ENCODE measurements around the gene FKBP5.
"Not testable (repeated sequence)": the region's sequence is repeated elsewhere in the genome, so short reads cannot be mapped to it uniquely, and the experiment has no call there.

FKBP5 gene

GRCh38 chr6:35688605-35689322 is at the start of gene FKBP5:
TSS of gene FKBP5 (minus strand) at chr6:35688915. CDS start at chr6:35642824, 46,091 bp downstream.
- DNase-seq, result peak; percentile 95

- DNase-seq, result peak; percentile 73
Observed at GRCh38 chr6:35737413-35738211, 48.9 kb upstream of the FKBP5 start.

DNA sequence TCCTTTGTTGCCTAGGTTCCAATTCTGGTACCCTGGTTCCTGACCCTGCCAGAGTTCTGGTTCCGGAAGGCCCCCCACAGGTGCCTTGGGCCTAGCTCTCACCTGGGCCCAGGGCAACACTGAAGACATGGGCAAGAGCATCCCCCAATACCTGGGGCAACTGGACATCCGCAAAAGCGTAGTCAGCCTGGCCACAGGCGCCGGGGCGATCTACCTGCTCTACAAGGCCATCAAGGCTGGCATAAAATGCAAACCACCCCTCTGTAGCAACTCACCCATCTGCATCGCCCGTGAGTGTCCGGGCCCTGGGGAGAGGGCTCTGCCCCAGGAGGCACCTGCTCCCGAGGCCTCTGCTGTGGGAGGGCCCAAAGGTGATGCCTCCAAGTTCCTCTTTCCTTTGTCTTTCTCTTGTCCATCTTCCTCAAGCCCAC is 48.3 kb upstream of the FKBP5 start, which contains the start of gene ARMC12:
ARMC12 (plus strand) TSS at position 51 of the 431 bp plus-strand sequence; CDS start at position 128, 77 bp downstream.
- DNase-seq, result no peak

DNA sequence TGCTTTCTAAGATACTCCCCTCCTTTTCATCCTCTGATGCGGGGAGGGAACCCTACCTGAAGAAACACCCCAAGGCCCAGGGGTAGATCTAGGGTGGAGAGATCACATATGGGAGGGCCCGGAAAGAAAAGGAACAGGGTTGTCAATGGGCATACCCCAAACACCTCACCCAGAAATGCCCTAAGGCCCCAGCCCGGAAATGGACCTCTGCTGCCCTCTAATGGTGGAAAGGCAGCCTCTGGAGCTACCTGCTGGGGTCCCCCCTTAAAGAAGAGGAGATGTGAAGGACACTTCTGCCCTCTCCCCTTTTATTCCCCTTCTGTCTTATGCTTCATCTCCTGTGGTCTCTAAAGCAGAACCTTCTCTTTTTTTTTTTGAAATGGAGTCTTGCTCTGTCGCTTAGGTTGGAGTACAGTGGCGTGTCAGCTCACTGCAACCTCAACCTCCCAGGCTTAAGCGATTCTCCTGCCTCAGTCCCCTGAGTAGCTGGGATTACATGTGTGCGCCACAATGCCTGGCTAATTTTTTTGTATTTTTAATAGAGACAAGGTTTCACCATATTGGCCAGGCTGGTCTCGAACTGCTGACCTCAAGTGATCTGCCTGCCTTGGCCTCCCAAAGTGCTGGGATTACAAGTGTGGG is 47.7 kb upstream of the FKBP5 start:
- DNase-seq, result peak; percentile 94

GRCh38 chr6:35735452-35735851 is 46.7 kb upstream of the FKBP5 start:
- no peak for DNase-seq

DNA sequence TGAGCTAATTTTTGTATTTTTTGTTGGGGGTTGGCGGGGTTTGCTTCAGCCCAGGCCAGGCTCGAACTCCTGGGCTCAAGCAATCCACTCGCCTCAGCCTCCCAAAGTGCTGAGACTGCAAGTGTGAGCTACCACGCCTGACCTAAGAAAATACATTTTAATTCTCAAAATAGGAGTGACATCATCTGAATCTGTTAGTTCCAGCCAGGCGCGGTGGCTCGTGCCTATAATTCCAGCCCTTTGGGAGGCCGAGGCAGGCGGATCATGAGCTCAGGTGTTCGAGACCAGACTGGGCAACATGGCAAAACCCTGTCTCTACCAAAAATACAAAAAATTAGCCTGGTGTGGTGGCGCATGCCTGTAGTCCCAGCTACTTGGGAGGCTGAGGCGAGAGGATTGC is 45.6 kb upstream of the FKBP5 start:
- not testable (repeated sequence) for DNase-seq

GRCh38 chr6:35733633-35734032 is 44.9 kb upstream of the FKBP5 start:
- no peak for DNase-seq

DNA sequence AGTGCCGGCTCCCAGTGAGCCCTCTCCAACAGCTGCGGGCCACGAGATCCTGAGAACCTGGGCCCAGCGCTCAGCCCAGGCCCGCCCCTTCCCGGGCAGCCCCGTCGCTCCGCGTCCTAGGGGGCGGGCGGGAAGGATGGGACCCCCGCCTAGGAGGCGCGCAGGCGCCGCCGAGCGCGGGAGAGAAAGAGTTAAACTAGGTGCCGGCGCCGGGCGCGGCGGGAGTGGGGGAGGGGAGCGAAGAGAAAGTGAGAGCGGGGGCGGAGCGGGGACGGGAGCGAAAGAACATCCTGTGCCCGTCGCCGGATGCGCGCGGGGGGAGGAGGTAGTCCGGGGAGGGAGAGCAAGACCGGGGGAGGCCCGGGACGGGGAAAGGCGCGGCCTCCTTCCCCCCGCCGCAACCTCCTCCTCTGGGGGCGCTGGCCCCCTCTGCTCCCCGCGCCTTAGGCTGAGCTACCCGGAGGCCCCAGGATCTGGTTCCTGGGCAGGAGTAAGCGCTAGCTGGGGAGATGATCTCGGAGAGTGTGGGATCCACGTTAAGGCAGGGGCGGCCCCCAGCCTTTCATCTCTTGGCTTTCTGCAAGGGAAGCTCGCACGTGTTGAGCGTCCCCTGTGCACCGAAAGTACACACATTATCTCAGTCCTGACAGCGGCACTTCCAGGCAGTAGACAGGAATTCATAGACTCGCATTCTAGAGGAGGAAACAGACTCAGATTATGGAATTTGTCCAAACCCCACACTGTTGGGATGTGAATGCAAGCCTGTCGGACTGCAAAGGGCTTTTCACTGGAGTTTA is 43.2 kb upstream of the FKBP5 start:
- DNase-seq, result peak; percentile 97

GRCh38 chr6:35731414-35731735 is 42.7 kb upstream of the FKBP5 start:
- DNase-seq, result peak; percentile 98

DNA sequence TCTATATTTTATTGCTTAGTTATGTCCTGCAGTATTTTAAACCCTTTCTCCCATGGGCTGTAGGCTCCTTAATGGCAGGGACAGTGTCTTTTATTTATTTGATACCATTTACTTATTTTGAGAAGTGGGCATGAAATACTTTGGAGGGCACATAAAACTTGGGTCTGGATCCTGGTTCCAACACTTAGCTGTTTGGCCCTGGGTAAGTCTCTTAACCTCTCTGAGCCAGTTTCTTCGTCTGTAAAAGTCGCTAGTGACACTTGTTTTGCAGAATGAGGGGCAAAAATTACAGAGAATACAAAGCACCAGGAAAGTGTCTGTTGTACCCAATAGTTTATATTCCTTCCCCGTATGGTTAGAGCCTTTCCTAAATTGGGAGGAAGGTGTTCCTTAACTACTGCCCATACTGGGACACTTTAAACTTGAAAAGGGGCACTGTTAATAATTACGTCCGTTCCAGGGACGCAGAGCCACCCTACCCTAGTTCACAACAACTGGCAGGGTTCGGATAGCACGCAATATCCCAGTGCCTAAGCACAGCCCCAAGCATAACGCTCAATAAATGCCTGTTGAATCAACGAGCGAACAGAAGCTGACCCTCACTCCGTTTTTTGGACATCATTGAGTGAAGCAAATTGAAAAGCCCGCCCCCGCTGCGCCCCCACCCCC is 42.2 kb upstream of the FKBP5 start:
- DNase-seq, result no peak

GRCh38 chr6:35729722-35730121 is 41.0 kb upstream of the FKBP5 start:
- DNase-seq, result no peak

DNA sequence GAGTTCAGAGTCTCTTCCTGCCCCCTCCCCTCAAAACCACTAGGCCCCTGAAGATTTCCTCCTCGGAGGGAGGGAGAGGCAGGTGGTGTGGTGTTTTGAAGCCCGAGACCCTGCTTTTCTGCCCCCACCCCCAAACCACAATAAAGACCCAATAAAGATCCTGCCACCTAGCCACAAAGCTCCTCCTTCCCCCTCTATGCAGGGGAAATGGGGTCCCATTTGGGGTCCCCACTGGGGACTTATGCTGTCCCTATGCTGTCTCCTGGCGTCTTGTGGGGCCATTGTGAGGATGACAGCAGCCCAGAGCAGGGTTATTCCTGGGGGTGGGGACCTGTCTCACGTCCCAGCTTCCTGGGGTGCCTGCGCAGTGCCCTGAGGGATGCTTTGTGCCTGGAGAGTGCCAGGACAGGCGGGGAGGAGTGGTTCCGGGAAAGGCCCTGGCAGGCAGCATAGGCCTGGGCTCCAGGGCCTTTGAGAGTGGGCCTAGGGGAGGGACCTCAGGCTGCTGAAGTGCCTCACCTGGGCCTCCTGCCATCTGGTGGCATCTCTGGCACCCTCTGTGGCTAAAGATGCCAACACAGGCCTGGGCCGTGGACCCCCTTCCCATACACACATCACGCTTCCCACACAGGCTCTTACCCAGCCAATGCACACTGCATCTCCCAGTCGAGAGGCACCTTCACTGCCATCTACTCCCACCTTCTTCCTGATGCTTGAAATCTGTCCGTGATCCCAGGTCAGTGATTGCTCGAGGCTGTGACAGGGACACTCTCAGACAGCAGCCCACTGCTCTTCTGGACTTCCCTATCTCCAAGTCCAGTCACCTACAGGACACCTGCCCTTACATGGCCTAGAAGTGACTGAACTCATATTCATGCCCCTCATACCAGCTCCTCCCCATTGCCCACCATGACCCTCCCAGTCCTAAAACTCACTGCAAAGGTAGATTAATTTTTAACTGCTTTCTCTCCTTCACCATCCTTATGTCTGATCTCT is 40.3 kb upstream of the FKBP5 start:
- peak; percentile 77 for DNase-seq

- DNase-seq, result peak; percentile 89
Observed at GRCh38 chr6:35727935-35728682, 39.4 kb upstream of the FKBP5 start.

DNA sequence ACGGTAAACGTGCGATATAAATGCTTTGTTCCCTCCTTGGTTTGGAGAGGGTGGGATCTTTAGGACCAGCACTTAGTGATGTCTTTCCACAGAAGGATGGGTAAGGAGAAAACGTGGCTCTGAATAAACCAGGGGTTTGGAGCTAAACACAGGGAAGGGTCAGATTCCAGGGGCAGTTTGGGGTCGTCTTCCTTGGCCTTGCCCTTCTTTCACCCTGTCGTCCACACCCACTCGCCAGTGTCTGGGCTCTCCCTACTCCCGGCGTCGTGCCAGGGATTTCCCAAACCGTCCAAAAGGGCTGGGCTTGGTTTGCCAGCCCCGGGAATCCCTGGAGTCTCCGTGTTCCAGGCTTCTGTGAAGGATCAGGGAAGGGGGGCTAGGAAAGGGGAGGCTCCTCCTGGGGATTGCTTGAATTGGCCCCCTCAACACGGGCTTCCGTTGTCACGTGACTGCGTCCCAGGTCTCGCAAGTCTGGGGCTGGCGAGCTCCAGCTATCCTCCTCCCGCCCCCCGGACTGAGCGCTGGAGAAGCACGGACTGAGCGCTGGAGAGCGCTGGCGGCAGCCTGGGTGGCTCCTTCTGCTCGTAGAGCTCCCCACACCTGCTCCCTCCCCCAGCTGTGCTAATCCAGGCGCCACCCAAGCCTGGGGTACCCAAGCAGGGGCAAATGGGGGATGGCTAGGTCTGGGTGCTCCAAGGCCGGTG is 38.7 kb upstream of the FKBP5 start:
- no peak for DNase-seq

GRCh38 chr6:35725721-35726438 is 37.2 kb upstream of the FKBP5 start:
- peak; percentile 78 for DNase-seq

GRCh38 chr6:35725081-35725708 is 36.5 kb upstream of the FKBP5 start:
- DNase-seq, result no peak

GRCh38 chr6:35724471-35724870 is 35.8 kb upstream of the FKBP5 start:
- no peak for DNase-seq

GRCh38 chr6:35724059-35724458 is 35.3 kb upstream of the FKBP5 start:
- DNase-seq, result no peak

All from activated CD8-positive, alpha-beta memory T cell treated with anti-CD3 and anti-CD28 coated beads for 24 hours (primary cell).